ENCODE data around the gene TDRD1. TPM values are rescaled to one million over a fixed set of nuclear protein-coding genes. Genes with fewer than 3 reads are reported as not detected.

The TDRD1 gene, protein sequence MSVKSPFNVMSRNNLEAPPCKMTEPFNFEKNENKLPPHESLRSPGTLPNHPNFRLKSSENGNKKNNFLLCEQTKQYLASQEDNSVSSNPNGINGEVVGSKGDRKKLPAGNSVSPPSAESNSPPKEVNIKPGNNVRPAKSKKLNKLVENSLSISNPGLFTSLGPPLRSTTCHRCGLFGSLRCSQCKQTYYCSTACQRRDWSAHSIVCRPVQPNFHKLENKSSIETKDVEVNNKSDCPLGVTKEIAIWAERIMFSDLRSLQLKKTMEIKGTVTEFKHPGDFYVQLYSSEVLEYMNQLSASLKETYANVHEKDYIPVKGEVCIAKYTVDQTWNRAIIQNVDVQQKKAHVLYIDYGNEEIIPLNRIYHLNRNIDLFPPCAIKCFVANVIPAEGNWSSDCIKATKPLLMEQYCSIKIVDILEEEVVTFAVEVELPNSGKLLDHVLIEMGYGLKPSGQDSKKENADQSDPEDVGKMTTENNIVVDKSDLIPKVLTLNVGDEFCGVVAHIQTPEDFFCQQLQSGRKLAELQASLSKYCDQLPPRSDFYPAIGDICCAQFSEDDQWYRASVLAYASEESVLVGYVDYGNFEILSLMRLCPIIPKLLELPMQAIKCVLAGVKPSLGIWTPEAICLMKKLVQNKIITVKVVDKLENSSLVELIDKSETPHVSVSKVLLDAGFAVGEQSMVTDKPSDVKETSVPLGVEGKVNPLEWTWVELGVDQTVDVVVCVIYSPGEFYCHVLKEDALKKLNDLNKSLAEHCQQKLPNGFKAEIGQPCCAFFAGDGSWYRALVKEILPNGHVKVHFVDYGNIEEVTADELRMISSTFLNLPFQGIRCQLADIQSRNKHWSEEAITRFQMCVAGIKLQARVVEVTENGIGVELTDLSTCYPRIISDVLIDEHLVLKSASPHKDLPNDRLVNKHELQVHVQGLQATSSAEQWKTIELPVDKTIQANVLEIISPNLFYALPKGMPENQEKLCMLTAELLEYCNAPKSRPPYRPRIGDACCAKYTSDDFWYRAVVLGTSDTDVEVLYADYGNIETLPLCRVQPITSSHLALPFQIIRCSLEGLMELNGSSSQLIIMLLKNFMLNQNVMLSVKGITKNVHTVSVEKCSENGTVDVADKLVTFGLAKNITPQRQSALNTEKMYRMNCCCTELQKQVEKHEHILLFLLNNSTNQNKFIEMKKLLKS
- not detected in 2 replicates for total RNA-seq

GRCh38 chr10:114179148-114179547, at the start of gene TDRD1:
Gene TDRD1 (plus strand): TSS chr10:114179353. CDS start chr10:114187832, 8,479 bp downstream.

DNA sequence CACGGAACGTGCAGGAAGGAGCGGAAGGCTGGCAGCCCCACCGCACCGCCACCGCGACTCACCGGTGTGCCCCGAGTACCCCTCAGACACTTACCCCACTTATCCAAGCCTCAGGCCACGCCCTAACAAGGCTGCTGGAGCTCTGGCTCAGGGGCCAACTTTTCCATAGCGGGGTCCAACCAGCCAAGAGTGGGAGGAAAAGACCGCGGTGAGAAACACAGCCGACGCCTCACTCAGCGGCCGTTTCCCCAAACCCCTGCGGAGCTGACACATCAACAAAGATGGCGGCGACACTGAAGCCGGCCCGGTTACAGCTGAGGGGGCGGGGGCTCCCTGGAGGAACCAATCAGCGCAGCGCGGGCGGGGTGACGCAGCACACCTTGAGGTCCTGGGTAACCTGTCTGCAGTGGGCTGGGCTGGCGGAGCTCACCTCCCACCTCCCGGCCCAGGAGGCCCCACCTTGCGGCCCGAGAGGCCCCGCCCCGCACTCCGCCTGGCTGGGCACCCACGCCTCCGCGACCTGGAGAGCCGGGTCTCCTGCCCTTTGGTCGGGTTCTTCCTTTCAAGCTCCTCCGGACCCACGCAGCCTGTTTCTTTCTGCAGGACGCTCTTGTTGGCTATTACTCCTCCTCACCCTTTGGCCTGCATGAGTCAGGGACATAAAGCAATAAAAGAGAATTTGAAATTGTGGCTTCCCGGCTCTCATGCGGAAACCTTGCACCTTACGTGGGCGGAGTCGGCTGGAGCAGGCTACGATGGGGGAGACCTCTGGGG, 5.0 kb upstream of the TDRD1 start, which contains the start of gene CCDC186:
Gene CCDC186 (minus strand): TSS at position 283 of the 774 bp plus-strand sequence. CDS start 10,935 bp downstream, outside the sequence.

GRCh38 chr10:114239117-114239993, 60.2 kb downstream of the TDRD1 start, which contains the start of gene VWA2:
Gene VWA2 (plus strand): TSS chr10:114239254. CDS start chr10:114248714, 9,460 bp downstream.

Other genes with a start within 250 kb of the TDRD1 start
- under 0.01 TPM in 2 replicates for gene ADRB1, start 135.5 kb upstream of the TDRD1 start, total RNA-seq
- 12.7 and 15.3 TPM in 2 replicates for gene CCDC186, start 5.2 kb upstream of the TDRD1 start, total RNA-seq
- gene VWA2, start 59.9 kb downstream of the TDRD1 start, total RNA-seq: not detected in 2 replicates
- gene AFAP1L2, start 225.1 kb downstream of the TDRD1 start, total RNA-seq: 5.5 and 8.4 TPM in 2 replicates